MV-4-11 (cell line): ENCODE results near the gene CEACAM19.
"Not testable (repeated sequence)": the region's sequence is repeated elsewhere in the genome, so short reads cannot be mapped to it uniquely, and the experiment has no call there.

Experiments used
- DNase-seq: peaks from one replicate; lab custom pipeline; 2025; lab: John Stamatoyannopoulos, UW

CEACAM19 gene

GRCh38 chr19:44645407-44646048 lies 25.8 kb upstream of the CEACAM19 start:
- DNase-seq = no peak

GRCh38 chr19:44646049-44646416 lies 25.2 kb upstream of the CEACAM19 start:
- no peak for DNase-seq

DNA sequence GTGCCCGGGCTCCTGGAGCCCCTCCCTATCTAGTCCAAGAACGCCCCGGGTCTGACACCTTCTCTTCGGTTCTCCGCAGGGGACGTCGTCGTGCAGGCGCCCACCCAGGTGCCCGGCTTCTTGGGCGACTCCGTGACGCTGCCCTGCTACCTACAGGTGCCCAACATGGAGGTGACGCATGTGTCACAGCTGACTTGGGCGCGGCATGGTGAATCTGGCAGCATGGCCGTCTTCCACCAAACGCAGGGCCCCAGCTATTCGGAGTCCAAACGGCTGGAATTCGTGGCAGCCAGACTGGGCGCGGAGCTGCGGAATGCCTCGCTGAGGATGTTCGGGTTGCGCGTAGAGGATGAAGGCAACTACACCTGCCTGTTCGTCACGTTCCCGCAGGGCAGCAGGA lies 24.1 kb upstream of the CEACAM19 start:
- DNase-seq = no peak

- peak; percentile 12 for DNase-seq
Measured at GRCh38 chr19:44648631-44649251, 22.5 kb upstream of the CEACAM19 start.

DNA sequence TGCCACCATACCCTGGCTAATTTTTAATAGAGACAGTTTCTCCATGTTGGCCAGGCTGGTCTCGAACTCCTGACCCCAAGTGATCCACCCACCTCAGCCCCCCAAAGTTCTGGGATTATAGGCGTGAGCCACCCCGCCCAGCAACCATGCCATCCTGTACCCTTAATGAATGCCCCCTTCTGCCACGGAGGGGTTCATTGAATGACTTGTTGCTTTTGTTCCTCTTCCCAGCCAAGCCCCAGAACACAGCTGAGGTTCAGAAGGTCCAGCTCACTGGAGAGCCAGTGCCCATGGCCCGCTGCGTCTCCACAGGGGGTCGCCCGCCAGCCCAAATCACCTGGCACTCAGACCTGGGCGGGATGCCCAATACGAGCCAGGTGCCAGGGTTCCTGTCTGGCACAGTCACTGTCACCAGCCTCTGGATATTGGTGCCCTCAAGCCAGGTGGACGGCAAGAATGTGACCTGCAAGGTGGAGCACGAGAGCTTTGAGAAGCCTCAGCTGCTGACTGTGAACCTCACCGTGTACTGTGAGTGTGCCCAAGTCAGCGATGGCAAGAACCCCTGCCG lies 21.6 kb upstream of the CEACAM19 start:
- no peak for DNase-seq

GRCh38 chr19:44653343-44653742 lies 17.9 kb upstream of the CEACAM19 start:
- DNase-seq = no peak

DNA sequence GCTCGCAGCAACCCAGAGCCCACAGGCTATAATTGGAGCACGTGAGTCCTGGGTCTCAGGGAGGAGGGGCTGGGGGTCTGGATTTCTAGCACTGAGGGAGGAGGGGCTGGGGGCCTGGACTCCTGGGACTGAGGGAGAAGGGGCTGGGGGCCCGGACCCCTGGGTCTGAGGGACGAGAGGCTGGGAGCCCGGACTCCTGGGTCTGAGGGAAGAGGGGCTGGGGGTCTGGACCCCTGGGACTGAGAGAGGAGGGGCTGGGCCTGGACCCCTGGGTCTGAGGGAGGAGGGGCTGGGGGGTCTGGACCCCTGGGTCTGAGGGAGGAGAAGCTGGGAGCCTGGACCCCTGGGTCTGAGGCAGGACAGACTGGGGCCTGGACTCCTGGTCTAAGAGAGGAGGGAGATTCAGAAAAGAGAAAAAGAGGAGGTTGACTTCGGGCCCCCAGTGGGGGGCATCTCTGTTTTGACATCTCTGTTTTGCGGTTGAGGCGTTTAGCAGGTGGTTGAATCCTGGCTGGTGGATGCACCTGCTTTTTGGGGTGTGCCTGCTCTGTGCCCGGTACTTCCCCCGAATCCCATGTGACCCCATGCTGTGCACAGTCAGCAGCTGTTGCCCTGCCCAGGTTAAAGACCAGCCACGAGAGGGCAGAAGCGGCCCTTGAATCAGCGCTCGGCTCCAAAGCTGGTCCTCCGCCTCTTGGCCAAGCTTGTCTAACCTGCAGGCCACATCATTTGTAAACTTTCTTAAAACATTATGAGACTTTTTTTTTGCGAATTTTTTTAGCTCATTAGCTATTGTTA lies 17.1 kb upstream of the CEACAM19 start:
- peak; percentile 76 for DNase-seq

DNA sequence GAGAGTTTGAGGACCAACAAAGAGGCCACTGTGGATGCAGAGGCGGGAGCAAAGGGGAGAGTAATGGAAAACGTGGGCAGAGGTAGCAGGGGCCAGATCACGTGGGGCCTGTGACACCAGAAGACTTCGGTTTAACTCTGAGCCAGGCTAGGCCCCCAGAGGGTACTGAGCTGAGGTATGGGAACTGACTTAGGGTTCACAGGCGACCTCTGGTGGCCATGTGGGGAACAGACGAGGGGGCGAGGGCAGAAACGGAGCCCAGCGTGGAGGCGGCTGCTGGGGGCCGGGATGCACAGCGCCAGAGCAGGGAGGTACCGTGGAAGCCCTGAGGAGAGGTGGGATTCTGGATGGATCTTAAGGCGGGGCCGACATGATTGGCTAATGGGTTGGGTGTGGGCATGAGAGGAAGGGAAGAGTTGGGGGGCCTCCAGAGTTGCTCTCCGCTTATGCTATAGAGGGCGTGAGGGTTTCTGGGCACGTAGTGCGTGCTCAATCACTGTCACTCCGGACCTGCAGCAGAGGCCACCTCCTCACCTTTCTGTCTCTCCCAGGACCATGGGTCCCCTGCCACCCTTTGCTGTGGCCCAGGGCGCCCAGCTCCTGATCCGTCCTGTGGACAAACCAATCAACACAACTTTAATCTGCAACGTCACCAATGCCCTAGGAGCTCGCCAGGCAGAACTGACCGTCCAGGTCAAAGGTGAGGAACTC lies 13.9 kb upstream of the CEACAM19 start:
- DNase-seq = peak; percentile 64

- DNase-seq = no peak
Measured at GRCh38 chr19:44658069-44658733, 13.1 kb upstream of the CEACAM19 start.

- no peak for DNase-seq
Measured at GRCh38 chr19:44660081-44660480, 11.2 kb upstream of the CEACAM19 start.

- DNase-seq = no peak
Measured at GRCh38 chr19:44661205-44661604, 10.1 kb upstream of the CEACAM19 start.

- no peak for DNase-seq
Measured at GRCh38 chr19:44661904-44662303, 9.4 kb upstream of the CEACAM19 start.

- no peak for DNase-seq
Measured at GRCh38 chr19:44662691-44663385, 8.4 kb upstream of the CEACAM19 start.

DNA sequence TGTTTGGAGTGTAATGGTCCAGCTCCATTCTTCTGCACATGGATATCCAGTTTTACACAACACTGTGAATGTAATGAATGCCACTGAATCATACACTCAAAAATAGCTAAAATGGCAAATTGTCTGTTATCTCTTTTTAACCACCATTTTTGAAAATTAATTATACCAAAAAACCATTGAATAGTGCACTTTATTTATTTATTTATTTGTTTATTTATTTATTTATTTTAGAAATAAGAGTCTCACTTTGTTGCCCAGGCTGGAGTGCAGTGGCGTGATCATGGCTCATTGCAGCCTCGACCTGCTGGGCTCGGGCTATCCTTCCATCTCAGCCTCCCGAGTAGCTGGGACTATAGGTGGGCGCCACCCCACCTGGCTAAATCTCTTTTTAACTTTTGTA lies 7.3 kb upstream of the CEACAM19 start:
- DNase-seq = no peak

DNA sequence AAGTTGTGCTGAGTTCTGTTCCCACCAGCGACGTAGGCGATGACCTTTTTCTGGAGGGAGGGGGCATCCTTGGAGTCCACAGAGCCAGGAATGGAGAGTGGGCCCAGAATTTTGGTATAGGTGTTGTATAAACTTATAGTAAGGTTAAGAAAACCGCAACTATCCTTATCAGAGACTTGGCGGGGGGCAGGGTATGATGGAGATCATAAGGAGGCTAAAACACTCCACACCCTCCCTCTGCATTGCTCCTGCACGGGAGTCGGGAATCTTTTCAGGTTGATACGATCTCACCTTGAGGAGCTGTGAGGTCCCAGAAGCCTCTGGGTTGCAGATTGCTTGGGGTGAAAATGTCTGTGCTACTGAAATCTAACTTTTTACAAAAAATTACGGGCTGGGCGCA lies 6.3 kb upstream of the CEACAM19 start:
- no peak for DNase-seq

DNA sequence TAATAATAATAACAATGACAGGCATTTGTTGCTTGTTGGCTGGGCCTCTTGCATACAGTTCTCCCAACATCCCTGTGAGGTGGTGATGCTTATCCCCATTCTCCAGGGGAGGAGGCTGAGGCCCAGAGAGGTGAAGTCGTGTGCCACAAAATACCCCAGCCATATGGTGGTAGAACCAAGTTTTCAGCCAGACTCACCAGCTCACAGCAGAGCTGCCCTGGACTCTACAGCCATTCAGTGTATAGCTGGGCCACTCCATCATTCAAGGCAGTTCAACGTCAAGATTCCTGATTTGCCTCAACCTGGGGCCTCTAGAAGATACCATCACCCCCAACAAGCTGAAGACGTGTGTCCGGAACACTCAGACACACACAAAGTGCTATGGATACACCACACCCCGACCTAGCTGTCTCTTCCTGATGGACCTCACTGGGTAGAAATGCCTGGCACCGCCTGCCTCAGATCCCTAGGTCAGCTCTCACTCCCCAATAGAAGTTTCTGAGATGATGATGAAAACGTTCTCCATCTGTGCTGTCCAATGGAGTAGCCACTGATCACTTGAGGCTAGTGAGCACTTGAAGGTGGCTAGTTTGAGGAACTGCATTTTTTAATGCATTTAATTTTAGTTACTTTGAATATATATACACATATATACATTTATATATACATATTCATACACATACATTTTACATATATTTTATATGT lies 4.3 kb upstream of the CEACAM19 start:
- DNase-seq = no peak

DNA sequence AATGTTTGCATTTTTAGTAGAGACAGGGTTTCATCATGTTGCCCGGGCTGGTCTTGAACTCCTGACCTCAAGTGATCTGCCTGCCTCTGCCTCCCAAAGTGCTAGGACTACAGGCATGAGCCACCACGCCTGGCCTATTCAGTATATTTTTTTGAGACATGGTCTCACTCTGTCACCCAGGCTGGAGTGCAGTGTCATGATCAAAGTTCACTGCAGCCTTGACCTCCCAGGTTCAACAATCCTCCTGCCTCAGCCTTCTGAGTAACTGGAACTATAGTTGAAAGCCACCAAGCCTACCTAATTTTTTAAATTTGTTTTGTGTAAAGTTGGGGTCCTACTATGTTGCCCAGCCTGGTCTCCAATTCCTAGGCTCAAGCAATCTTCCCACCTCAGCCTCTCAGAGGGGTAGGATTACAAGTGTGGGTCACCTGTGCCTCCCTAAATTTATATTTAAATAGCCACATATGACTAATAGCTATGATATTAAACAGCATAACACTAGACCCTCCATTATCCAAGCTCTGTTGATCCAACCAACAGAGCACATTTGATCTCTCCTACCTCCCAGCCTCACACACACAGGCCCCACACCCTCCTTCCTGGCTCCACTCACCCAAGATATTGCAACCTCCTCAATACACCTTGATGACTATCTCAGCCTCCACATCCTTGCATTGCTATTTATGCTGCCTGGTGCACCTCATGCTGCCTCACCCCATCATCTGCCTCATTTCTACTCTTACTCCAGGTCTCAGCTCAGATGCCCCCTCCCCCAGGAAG lies 2.1 kb upstream of the CEACAM19 start:
- DNase-seq = no peak

GRCh38 chr19:44670027-44670426 lies 1.3 kb upstream of the CEACAM19 start:
- not testable (repeated sequence) for DNase-seq

DNA sequence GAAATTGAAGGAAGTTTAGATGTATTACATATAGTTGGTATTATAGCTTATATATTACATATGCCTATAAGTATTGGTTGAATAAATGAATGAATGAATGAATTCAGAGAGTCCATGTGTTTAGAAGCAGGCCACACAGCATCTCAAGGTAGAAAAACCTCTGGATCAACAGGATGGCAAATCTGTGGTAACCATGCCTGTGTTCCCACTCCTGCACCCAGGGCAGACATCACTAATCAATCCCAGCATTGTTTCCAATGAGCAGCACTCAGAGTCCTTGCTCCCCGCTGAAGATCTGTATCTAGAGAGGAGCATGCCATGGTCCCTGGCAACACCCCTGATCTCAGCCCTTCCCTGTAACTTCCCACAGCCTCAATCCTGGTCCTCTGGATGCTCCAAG lies 944 bp downstream of the CEACAM19 start:
- DNase-seq = no peak

- DNase-seq = no peak
Measured at GRCh38 chr19:44673510-44673909, 2.2 kb downstream of the CEACAM19 start.
